SK-N-SH treated with all-trans-retinoic acid at 6 μM for 48 hours (cell line): ENCODE measurements around the gene DNAL4.

Source experiments
- ZC3H10 ChIP-seq: fragments of 250-450 bp; sonication (Bioruptor Pico); IDR thresholded peaks from 2 replicates; pipeline ENCODE4 v1.5.1; 2021; ENCODE audit warnings: mild to moderate bottlenecking, moderate library complexity
- ZFP3 ChIP-seq: fragments of 250-450 bp; sonication (Bioruptor Pico); IDR thresholded peaks from 2 replicates; pipeline ENCODE4 v1.5.0; 2020; ENCODE audit warnings: mild to moderate bottlenecking, moderate library complexity
- ZNF70 ChIP-seq: fragments of 450-650 bp; formaldehyde crosslinking; IDR thresholded peaks from 2 replicates; pipeline ENCODE4 v1.5.0; 2020; ENCODE audit warnings: mild to moderate bottlenecking, moderate library complexity
- ZNF8 ChIP-seq: fragments of 450-650 bp; formaldehyde crosslinking; IDR thresholded peaks from 2 replicates; pipeline ENCODE4 v1.5.0; 2020; ENCODE audit warnings: mild to moderate bottlenecking, moderate library complexity
- TF ChIP-seq, protein P1 (sequence below): fragments of 250-450 bp; sonication (Bioruptor Pico); IDR thresholded peaks from 2 replicates; pipeline ENCODE4 v1.5.0; 2020; ENCODE audit warnings: mild to moderate bottlenecking, moderate library complexity

GRCh38 chr22:38728871-38729796, 64.8 kb downstream of the DNAL4 start:
- TF ChIP-seq, protein P1, sequence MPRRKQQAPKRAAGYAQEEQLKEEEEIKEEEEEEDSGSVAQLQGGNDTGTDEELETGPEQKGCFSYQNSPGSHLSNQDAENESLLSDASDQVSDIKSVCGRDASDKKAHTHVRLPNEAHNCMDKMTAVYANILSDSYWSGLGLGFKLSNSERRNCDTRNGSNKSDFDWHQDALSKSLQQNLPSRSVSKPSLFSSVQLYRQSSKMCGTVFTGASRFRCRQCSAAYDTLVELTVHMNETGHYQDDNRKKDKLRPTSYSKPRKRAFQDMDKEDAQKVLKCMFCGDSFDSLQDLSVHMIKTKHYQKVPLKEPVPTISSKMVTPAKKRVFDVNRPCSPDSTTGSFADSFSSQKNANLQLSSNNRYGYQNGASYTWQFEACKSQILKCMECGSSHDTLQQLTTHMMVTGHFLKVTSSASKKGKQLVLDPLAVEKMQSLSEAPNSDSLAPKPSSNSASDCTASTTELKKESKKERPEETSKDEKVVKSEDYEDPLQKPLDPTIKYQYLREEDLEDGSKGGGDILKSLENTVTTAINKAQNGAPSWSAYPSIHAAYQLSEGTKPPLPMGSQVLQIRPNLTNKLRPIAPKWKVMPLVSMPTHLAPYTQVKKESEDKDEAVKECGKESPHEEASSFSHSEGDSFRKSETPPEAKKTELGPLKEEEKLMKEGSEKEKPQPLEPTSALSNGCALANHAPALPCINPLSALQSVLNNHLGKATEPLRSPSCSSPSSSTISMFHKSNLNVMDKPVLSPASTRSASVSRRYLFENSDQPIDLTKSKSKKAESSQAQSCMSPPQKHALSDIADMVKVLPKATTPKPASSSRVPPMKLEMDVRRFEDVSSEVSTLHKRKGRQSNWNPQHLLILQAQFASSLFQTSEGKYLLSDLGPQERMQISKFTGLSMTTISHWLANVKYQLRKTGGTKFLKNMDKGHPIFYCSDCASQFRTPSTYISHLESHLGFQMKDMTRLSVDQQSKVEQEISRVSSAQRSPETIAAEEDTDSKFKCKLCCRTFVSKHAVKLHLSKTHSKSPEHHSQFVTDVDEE: no peak
- no peak for TF ChIP-seq ZNF70 (CRISPR knock-in tag)
- no peak for TF ChIP-seq ZC3H10 (CRISPR knock-in tag)
- no peak for TF ChIP-seq ZNF8 (CRISPR knock-in tag)
- TF ChIP-seq ZFP3 (CRISPR knock-in tag): no peak
